ENCODE results near the gene PPP2R3B. TPM values are rescaled to one million over a fixed set of nuclear protein-coding genes. Genes with fewer than 3 reads are reported as not detected.

Gene PPP2R3B
- polyA plus RNA-seq, 1 donor (not counting 4 experiments of a cell fraction or from before 2014, with no cell fraction given) = 6.6 TPM

GRCh38 chrX:316351-317325 lies 70.1 kb downstream of the PPP2R3B start:
- Histone ChIP-seq H3K36me3 (ENCODE audit: control insufficient read depth in 2 of 2, extremely low read depth in 1 of 2, insufficient read depth in 2 of 2, low read length in 2 of 2) (peaks cover 11 to 24% of the 10 kb centered on the region in 2 experiments), H4K20me1 (ENCODE audit: control insufficient read depth, extremely low read depth, insufficient read depth, low read length) (no peaks in the 10 kb centered on the region), H3K79me2 (ENCODE audit: control insufficient read depth, insufficient read depth, low read length) (peaks cover 29% of the 10 kb centered on the region), H3K4me3 (ENCODE audit: control insufficient read depth in 2 of 3, extremely low read depth in 1 of 3, insufficient read depth in 2 of 3, low read depth in 1 of 3, low read length in 3 of 3) (no peak overlapping the region), H3K27ac (ENCODE audit: control insufficient read depth, insufficient read depth, low read length) (no peak overlapping the region), H3K9me1 (ENCODE audit: control insufficient read depth, extremely low read depth, insufficient read depth, low read length) (no peaks in the 10 kb centered on the region), H3K9ac (ENCODE audit: control insufficient read depth, extremely low read depth, insufficient read depth, low read length) (no peak overlapping the region), H3K9me3 (ENCODE audit: control insufficient read depth, low read depth, low read length) (no peaks in the 10 kb centered on the region), H2AFZ (ENCODE audit: control insufficient read depth, low read length) (no peak overlapping the region), H3K27me3 (ENCODE audit: control insufficient read depth, extremely low read depth, insufficient read depth, low read length) (no peaks in the 10 kb centered on the region), H3K4me2 (ENCODE audit: control insufficient read depth, extremely low read depth, insufficient read depth, low read depth, low read length) (no peak overlapping the region), H3K4me1 (ENCODE audit: control insufficient read depth, extremely low read depth, insufficient read depth, low read length) (peaks cover 5% of the 10 kb centered on the region)
- DNase-seq (ENCODE audit: low read depth, low spot score) (no peak), FAIRE-seq (no peak)
- TF ChIP-seq CTCF (optimal IDR thresholded peaks at IDR 0.05 in 1 of 3, IDR thresholded peaks at IDR 0.05 in 1 of 3, conservative IDR thresholded peaks at IDR 0.05 in 1 of 3; ENCODE audit: extremely low read depth in 1 of 3, insufficient read depth in 2 of 3, low read length in 3 of 3) = no peak
- dilution Hi-C loops (cut with MboI; ENCODE audit: extremely low pct_ligation_motif_present, low sequenced_read_pairs) = no loop called here

DNA sequence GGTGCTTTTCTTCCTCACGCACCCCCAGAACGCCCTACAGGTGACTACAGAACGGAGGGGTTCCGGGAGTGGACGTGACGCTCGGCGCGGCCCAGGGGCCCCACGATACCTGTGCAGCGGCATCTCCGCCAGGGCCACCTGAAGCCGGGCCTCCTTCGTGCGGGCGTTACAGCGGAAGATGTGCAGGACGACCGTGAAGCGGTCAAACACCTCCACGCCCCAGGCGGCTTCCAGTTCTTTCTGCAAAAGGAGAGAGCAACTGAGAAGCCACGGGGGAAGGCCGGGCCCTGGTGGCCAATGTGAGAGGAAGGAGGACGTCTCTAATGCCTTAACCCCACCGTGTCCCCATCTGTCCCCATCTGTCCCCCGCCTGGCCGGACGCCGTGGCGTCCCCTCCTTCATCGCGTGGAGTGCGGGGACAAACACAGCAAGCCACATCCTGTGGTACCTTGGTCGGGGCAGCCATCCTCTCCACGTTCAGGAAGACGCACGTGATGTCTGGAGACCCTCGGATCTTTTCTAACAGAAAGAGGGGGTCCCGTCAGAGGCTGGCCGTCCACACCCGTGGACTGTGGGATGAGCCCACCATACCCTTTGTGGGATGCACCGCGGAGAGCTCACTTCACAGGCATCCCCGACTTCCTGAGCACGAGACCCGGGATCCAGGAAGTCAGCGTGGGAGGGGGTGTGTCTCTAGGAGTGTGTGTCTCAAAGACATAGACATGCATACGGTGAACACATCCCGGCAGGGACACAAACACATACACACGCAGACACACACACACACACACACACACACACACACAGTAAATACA lies 71.7 kb downstream of the PPP2R3B start:
- H3K9me1 ChIP-seq (ENCODE audit: control insufficient read depth, extremely low read depth, insufficient read depth, low read length) = no peaks in the 10 kb centered on the region
- no peak overlapping the region for H3K9ac ChIP-seq (ENCODE audit: control insufficient read depth, extremely low read depth, insufficient read depth, low read length)
- no peak overlapping the region for H3K4me3 ChIP-seq (ENCODE audit: control insufficient read depth in 2 of 3, extremely low read depth in 1 of 3, insufficient read depth in 2 of 3, low read depth in 1 of 3, low read length in 3 of 3)
- H3K79me2 ChIP-seq (ENCODE audit: control insufficient read depth, insufficient read depth, low read length) = peaks cover 21% of the 10 kb centered on the region
- no peak overlapping the region for H3K27ac ChIP-seq (ENCODE audit: control insufficient read depth, insufficient read depth, low read length)
- H3K9me3 ChIP-seq (ENCODE audit: control insufficient read depth, low read depth, low read length) = no peaks in the 10 kb centered on the region
- H3K27me3 ChIP-seq (ENCODE audit: control insufficient read depth, extremely low read depth, insufficient read depth, low read length) = no peaks in the 10 kb centered on the region
- dilution Hi-C loops (cut with MboI; ENCODE audit: extremely low pct_ligation_motif_present, low sequenced_read_pairs) = no loop called here
- DNase-seq (ENCODE audit: low read depth, low spot score) = no peak
- H3K4me1 ChIP-seq (ENCODE audit: control insufficient read depth, extremely low read depth, insufficient read depth, low read length) = no peaks in the 10 kb centered on the region
- no peak overlapping the region for H2AFZ ChIP-seq (ENCODE audit: control insufficient read depth, low read length)
- no peak overlapping the region for H3K4me2 ChIP-seq (ENCODE audit: control insufficient read depth, extremely low read depth, insufficient read depth, low read depth, low read length)
- no peaks in the 10 kb centered on the region for H4K20me1 ChIP-seq (ENCODE audit: control insufficient read depth, extremely low read depth, insufficient read depth, low read length)
- FAIRE-seq = no peak
- H3K36me3 ChIP-seq (ENCODE audit: control insufficient read depth in 2 of 2, extremely low read depth in 1 of 2, insufficient read depth in 2 of 2, low read length in 2 of 2) = peaks cover 16 to 31% of the 10 kb centered on the region in 2 experiments
- no peak for TF ChIP-seq EZH2 (IDR thresholded peaks at IDR 0.05; ENCODE audit: low read length)
- TF ChIP-seq CTCF (optimal IDR thresholded peaks at IDR 0.05 in 1 of 3, IDR thresholded peaks at IDR 0.05 in 1 of 3, conservative IDR thresholded peaks at IDR 0.05 in 1 of 3; ENCODE audit: extremely low read depth in 1 of 3, insufficient read depth in 2 of 3, low read length in 3 of 3) = no peak
